Kidney (tissue), 14 donors: Measurements from ENCODE around the gene CIBAR2. TPM values are rescaled to one million over a fixed set of nuclear protein-coding genes. Genes with fewer than 3 reads are reported as not detected.

ENCODE experiments used
- DNase-seq, 5 donors: peaks; one replicate each; pipeline ENCODE4 v3.0.0-alpha.2; 2013 to 2020
- FAIRE-seq: peaks from 2 replicates; lab custom pipeline; 2012; peaks lifted over from hg19 to GRCh38; lab: Jason Lieb, UNC
- H3K27ac ChIP-seq, 2 donors: one replicate each; pipeline ENCODE4 v1.7.0; 2013; ENCODE audit warnings: low read depth in 2 of 2, low read length in 2 of 2, inconsistent platforms in 1 of 2
- H3K27me3 ChIP-seq: one replicate; pipeline ENCODE4 v1.7.1; 2013; ENCODE audit warnings: low read length, inconsistent platforms; ENCODE audit not compliant: control insufficient read depth, insufficient read depth
- H3K36me3 ChIP-seq, 3 donors: one replicate each; pipeline versions ENCODE4 v1.7.0 to v1.7.1; 2013; ENCODE audit warnings: low read length in 3 of 3, control low read depth in 1 of 3, inconsistent platforms in 1 of 3; ENCODE audit not compliant: insufficient read depth in 3 of 3, control insufficient read depth in 2 of 3
- H3K4me1 ChIP-seq, 3 donors: one replicate each; pipeline versions ENCODE4 v1.7.0 to v1.7.1; 2013; ENCODE audit warnings: low read length in 3 of 3, inconsistent platforms in 1 of 3, low read depth in 1 of 3; ENCODE audit not compliant: control insufficient read depth in 2 of 3, insufficient read depth in 2 of 3
- H3K4me3 ChIP-seq, 3 donors: one replicate each; pipeline versions ENCODE4 v1.7.0 to v1.8.1; 2013; ENCODE audit warnings: low read length in 3 of 3, control low read depth in 1 of 3, inconsistent platforms in 1 of 3
- H3K9ac ChIP-seq, 3 donors: one replicate each; pipeline versions ENCODE4 v1.7.0 to v1.7.1; 2013; ENCODE audit warnings: low read length in 3 of 3, control low read depth in 1 of 3, inconsistent platforms in 1 of 3
- H3K9me3 ChIP-seq, 3 donors: one replicate each; pipeline versions ENCODE4 v1.7.0 to v1.7.1; 2013; ENCODE audit warnings: low read length in 3 of 3, control low read depth in 1 of 3, inconsistent platforms in 1 of 3; ENCODE audit not compliant: control insufficient read depth in 2 of 3, insufficient read depth in 1 of 3
- intact Hi-C: fragments of 100-400 bp; cut with DNase I; formaldehyde crosslinking; loops from one replicate; pipeline ENCODE4 v1.11.1; 2022
- polyA plus RNA-seq: library from polyadenylated mRNA; stranded (reverse); fragments of 350-450 nt; fragmentation: Illumina TruSeq; extraction: RNeasy Lipid Tissue Mini Kit (QIAGEN cat#74804); gene quantifications from one replicate; pipeline ENCODE4 v1.2.3, GENCODE V29; 2014; ENCODE audit warnings: low read depth, low replicate concordance; ENCODE audit not compliant: insufficient read depth
- total RNA-seq: library from RNA; stranded (reverse); fragmentation: NEBNext Ultra II Directional; extraction: Animal tissue kit (Norgen Biotek cat#: 25700); gene quantifications from one replicate; pipeline ENCODE4 v1.2.1, GENCODE V29; 2021
- TF ChIP-seq, protein P1 (sequence below): IDR thresholded peaks from 3 replicates; pipeline ENCODE4 v1.5.1; 2012; ENCODE audit warnings: mild to moderate bottlenecking, moderate library complexity, borderline replicate concordance; ENCODE audit not compliant: insufficient read depth; ENCODE audit errors: extremely low read depth
- donor health status: control.
- donor health status: control.
- donor health status: control.
- donor health status: control.
- donor health status: control.
- donor health status: DM: yes; HTN: yes; CAD: no.
- donor health status: Normal renal cell carcinoma (clear cell type).

The CIBAR2 gene
- total and polyA plus RNA-seq, 2 donors from 2014 or later = 1.6 TPM; not detected in 1

DNA sequence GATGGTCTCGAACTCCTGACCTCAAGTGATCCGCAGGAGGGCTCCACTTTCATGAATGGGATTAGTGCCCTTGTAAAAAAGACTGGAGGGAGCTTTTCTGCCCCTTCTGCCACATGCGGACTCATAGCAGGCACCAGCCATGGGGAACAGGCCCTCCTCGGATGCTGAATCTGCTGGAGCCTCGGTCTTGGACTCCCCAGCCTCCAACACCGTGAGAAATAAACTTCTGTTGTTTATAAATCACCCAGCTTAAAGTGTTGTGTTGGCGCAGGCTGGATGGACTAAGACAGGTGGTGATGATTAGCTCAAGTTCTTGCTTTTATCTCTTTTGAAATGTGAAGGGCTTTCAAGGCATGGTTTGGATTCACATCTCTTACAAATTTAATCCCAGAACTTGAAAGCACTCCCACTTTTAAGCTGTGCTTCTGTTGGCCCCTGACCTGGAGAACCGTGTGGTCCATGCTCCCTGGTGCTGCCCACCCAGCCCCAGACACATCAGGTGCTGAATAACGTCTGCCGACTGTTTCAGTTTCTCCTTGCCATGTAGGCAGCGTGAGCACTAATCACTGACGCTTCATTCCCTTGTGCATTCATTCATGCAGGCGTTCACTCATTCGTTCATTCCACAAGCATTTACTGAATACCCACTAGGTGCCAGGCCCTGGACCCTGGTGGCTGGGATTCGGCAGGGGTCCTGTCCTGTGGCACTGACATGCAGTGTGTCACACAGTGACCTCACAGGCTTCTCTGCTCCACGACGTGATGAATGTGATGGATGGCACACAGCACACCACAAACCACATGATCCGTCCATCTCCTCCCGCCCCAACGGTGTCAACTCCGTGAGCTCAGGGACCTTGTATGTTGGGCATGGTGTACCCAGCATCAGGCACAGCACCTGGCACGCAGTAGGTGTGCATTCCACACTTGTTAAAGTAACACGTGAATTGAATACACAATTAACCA lies 8.9 kb downstream of the CIBAR2 start:
- no peak overlapping the region for H3K27ac ChIP-seq
- FAIRE-seq (no peak), DNase-seq (peak in 1 of 5 donors; percentile 53)
- H3K4me1 ChIP-seq = peaks cover 0 to 2% (median 0%) of the 10 kb centered on the region in 3 donors
- H3K9me3 ChIP-seq = no peaks in the 10 kb centered on the region
- no peaks in the 10 kb centered on the region for H3K36me3 ChIP-seq
- H3K9ac ChIP-seq = no peak overlapping the region
- TF ChIP-seq, protein P1, sequence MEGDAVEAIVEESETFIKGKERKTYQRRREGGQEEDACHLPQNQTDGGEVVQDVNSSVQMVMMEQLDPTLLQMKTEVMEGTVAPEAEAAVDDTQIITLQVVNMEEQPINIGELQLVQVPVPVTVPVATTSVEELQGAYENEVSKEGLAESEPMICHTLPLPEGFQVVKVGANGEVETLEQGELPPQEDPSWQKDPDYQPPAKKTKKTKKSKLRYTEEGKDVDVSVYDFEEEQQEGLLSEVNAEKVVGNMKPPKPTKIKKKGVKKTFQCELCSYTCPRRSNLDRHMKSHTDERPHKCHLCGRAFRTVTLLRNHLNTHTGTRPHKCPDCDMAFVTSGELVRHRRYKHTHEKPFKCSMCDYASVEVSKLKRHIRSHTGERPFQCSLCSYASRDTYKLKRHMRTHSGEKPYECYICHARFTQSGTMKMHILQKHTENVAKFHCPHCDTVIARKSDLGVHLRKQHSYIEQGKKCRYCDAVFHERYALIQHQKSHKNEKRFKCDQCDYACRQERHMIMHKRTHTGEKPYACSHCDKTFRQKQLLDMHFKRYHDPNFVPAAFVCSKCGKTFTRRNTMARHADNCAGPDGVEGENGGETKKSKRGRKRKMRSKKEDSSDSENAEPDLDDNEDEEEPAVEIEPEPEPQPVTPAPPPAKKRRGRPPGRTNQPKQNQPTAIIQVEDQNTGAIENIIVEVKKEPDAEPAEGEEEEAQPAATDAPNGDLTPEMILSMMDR = no peak
- no peak overlapping the region for H3K4me3 ChIP-seq
- H3K27me3 ChIP-seq = no peaks in the 10 kb centered on the region
- intact Hi-C loops = no loop called here

GRCh38 chr16:85101956-85102630 lies 10.2 kb downstream of the CIBAR2 start:
- Histone ChIP-seq H3K9me3 (no peaks in the 10 kb centered on the region), H3K4me1 (peaks cover 0 to 2% (median 0%) of the 10 kb centered on the region in 3 donors), H3K27ac (no peak overlapping the region), H3K36me3 (no peaks in the 10 kb centered on the region), H3K27me3 (no peaks in the 10 kb centered on the region), H3K4me3 (no peak overlapping the region), H3K9ac (no peak overlapping the region)
- FAIRE-seq = no peak
- no peak for DNase-seq
- intact Hi-C loops = no loop called here
- TF ChIP-seq, protein P1 = no peak

- Histone ChIP-seq H3K9me3 (no peaks in the 10 kb centered on the region), H3K36me3 (no peaks in the 10 kb centered on the region), H3K4me3 (no peak overlapping the region), H3K27ac (no peak overlapping the region), H3K9ac (no peak overlapping the region), H3K27me3 (no peaks in the 10 kb centered on the region), H3K4me1 (peaks cover 0 to 2% (median 0%) of the 10 kb centered on the region in 3 donors)
- no peak for FAIRE-seq
- no peak for DNase-seq
- intact Hi-C loops = no loop called here
- TF ChIP-seq, protein P1 = no peak
These were observed 12.0 kb downstream of the CIBAR2 start for GRCh38 chr16:85100265-85100664.
